Panc1 (cell line): Measurements from ENCODE around the gene HTR3C.

ENCODE experiments used
- CTCF ChIP-seq: fragments of 450-650 bp; IDR thresholded peaks from 2 replicates; pipeline ENCODE4 v1.5.1; 2017; ENCODE audit warnings: mild to moderate bottlenecking
- POLR2AphosphoS5 ChIP-seq: IDR thresholded peaks from 2 replicates; pipeline ENCODE4 v1.6.1; 2012; ENCODE audit warnings: mild to moderate bottlenecking, low read depth, low read length, moderate library complexity
- REST ChIP-seq, 2 experiments: IDR thresholded peaks; 2 replicates each; pipeline ENCODE4 v1.6.1; 2011 to 2012; ENCODE audit warnings: low read depth in 2 of 2, control low read depth in 1 of 2, low read length in 1 of 2, mild to moderate bottlenecking in 1 of 2, moderate library complexity in 1 of 2; ENCODE audit not compliant: insufficient read depth in 1 of 2
- TCF7L2 ChIP-seq: IDR thresholded peaks from 2 replicates; pipeline ENCODE4 v1.6.1; 2011; ENCODE audit warnings: mild to moderate bottlenecking, low read depth, low read length, inconsistent platforms

- TF ChIP-seq CTCF (no peak), REST (IDR thresholded peaks at IDR 0.05; ENCODE audit: insufficient read depth in 1 of 2, low read depth in 2 of 2, low read length in 1 of 2) (no peak), POLR2AphosphoS5 (no peak), TCF7L2 (no peak)
These were observed 14.8 kb downstream of the HTR3C start for GRCh38 chr3:184067573-184068055.
